Kidney tubule cell (primary cell): ENCODE data around the gene TMTC1.
"Not testable (repeated sequence)": the region's sequence is repeated elsewhere in the genome, so short reads cannot be mapped to it uniquely, and the experiment has no call there.

ENCODE experiments used
- DNase-seq: peaks from one replicate; pipeline ENCODE4 v3.0.0-alpha.2; 2018; ENCODE audit warnings: low spot score

Gene TMTC1

DNA sequence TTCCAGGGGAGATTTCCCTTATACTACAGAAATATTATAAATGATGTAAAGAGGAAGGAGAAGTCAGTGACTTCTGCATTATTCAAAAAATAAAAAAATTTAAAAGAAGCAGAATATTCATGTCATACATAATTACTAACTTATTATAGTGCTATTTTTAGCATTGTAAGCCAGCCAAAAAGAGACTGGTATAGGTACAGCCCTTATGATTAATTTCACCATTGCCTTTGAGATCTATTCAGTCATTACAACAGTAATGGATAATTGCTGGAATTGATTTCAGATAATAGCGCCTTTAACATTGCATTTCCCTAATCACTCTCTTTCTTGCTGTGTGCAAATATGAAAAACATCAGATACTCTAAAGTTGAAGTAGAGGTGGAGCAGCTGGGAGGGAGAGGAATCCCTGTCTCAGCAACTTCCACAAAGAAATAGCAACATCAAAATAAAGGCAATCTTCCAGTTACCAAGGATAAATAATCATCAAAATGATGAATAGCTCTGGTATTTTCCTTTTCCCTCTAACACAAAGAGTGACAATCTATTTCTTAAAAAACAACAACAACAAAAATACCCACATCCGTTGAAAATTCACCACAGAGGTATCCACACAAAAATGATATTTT, 214.5 kb downstream of the TMTC1 start:
- no peak for DNase-seq

DNA sequence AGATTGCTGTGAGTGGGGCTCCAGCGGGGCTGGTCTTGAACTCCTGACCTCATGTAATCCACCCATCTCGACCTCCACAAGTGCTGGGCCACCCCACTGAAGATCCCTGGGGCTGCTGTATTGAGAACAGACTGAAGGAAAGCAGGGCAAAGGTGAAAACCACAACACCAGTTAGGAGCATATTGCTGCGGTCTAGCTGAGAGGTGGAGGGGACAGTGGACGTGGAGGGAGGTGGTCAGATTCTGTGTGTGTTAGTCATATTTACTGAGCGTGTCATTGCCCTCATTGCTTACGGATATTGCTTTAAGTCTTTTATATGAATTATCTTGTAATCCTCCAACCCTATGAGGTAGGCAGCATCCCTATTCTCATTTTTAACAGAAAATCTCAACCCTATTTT, 217.3 kb downstream of the TMTC1 start:
- no peak for DNase-seq

DNA sequence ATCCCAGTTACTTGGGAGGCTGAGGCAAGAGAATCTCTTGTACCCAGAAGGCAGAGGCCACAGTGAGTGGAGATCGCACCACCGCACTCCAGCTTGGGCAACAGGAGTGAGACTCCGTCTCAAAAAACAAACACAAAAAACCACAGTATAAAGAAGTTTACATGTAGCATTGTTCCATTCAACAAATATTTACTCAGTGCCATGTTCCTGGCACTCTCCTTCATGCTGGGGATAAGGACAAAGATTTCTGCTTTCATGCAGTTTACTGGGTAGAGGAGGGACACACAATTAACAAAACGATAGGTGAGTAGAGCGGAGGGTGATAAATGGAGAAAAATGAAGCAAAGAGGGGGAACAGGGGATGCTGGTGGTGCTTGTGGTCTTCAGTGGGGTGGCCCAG, 218.0 kb downstream of the TMTC1 start:
- DNase-seq = no peak

DNA sequence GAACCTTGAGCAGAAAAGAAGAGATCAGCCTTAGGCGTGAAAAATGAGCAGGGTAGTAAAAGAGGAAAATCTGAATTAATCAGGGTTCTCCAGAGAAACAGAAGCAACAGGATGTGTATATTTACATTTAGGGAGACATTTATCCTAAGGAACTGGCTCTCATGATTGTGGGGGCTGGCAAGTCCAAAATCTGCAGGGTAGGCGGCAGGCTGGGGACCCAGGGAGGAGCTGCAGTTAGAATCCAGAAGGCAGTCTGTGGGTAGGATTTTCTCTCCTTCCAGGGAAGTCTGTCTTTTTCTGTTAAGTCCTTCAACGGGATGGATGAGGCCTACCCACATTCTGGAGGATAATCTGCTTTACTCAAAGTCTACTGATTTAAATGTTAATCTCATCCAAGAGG, 218.8 kb downstream of the TMTC1 start:
- no peak for DNase-seq

DNA sequence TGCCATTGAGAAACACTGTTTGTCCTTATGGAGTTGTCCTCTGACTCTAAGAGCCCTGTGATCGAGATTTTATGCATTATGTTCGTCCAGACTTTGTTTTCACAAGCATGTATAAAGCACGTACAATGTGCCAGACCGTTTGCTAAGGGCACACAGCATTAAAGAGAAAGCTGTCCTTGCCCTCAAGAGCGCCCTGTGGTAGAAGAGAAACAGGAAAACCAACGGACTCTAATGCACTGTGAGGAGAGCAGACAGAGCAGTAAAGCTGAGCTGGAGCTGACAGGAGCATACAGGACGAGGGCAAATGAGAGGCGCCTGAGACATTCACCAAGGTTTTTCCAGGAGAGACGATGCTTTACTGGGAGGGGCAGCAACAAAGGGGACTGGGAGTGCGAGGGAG, 220.1 kb downstream of the TMTC1 start:
- DNase-seq = no peak

DNA sequence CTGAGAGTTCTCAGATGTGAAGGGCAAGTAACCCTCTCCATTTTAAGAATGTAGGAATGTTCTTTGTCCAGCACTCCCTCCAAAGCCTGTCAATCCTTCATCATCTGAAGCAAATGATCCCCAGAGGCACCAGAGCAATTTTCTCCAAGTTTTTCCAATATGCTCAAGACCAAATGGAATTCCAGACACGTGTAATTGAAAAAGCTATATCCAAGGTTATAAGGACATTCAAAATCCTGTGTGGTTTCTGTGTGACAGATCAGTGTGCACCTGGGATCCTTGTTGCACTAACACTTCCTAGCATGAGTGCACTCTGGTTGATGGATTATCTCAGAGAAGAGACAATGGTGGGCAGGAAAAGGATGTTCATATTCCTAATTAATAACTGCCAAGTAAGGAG, 220.7 kb downstream of the TMTC1 start:
- no peak for DNase-seq

DNA sequence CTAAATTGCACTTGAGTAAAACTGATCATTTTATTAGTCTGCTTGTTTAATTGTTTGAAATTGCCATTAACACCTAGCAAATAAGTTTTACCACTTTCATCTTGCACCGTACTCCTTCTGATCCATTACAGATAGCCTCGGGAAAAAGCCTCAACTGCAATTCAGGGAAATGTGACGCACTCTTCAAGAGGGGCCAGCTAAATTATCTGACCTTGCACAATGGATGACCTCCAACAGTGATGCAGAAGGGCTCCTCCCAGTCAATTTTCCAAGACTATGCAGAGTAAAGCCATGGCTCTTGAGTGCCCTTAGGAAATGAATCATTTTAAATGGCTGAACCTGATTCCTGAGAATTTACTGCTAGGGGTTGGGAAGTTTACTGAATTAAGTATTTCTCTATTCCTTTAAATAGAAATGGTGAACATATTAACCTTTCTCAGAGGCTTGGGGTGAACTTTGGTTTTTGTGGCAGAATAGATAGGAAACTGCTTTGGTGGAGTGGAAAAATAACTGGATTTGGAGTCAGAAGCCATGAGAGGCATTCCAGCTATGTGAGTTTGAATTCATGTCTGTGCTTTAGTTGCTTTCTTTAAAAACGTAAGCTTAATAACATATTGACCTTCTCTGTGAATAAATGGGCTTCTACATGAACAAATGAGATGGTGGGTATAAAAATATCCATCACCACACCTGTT, 221.5 kb downstream of the TMTC1 start:
- no peak for DNase-seq

DNA sequence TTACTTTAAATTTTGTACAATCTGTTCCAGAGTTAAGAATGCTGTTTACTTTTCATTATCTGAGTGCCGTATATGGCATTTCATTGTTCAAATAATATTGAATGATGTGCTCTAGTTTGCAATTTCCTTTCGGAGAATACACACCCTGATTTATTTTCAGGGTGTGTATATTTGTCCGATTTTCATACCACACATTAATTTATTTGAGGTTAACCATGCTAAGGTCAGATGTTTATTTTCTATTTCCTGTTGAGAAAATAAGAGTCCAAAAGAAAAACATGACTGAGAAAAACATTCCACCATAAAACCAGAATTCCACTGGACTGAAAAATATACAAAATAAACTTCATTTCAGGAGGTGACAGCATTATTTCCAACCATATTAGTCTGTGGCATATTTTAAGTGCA, 222.1 kb downstream of the TMTC1 start:
- DNase-seq = no peak

DNA sequence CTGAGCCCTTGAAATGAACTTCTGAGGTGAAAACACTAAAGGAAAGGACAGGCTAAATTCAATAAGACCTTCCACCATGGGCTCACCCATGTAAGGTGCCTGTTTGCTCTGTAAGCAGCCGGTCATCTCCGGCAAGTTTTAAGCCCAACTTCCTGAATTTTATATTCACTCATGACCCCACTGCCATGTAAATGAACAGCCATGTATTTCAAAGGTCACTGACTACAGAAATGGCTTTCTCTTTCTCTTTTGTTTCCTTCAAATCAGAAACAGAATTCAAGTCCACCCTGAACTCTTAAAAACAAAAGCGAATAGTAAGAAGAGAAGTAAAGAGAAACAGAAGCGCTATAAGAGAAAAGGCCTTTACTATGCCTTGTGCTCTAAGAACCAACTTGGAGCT, 224.5 kb downstream of the TMTC1 start:
- DNase-seq = no peak

DNA sequence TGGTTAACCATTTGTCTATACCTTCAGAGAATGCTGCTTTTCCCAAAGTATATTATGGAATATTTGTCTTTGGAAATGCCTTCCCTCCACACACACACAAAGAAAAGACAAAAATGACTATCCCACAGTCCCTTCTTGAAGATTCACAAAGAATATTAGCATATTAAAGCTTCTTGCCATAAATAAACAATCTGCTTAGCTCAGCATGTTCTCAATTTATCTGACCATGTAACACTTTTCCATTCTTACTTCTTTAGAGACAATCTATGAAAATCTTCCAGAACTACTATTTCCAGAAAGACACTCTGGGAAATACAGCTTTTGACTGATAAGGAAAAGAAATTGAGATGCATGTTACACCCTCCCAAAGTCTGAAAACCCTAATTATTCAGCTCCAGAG, 227.4 kb downstream of the TMTC1 start:
- DNase-seq = no peak

DNA sequence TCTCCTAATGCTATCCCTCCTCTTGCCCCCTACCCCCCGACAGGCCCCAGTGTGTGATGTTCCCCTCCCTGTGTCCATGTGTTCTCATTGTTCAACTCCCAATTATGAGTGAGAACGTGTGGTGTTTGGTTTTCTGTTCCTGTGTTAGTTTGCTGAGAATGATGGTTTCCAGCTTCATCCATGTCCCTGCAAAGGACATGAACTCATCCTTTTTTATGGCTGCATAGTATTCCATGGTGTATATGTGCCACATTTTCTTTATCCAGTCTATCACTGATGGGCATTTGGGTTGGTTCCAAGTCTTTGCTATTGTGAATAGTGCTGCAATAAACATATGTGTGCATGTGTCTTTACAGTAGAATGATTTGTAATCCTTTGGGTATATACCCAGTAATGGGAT, 228.3 kb downstream of the TMTC1 start:
- not testable (repeated sequence) for DNase-seq

DNA sequence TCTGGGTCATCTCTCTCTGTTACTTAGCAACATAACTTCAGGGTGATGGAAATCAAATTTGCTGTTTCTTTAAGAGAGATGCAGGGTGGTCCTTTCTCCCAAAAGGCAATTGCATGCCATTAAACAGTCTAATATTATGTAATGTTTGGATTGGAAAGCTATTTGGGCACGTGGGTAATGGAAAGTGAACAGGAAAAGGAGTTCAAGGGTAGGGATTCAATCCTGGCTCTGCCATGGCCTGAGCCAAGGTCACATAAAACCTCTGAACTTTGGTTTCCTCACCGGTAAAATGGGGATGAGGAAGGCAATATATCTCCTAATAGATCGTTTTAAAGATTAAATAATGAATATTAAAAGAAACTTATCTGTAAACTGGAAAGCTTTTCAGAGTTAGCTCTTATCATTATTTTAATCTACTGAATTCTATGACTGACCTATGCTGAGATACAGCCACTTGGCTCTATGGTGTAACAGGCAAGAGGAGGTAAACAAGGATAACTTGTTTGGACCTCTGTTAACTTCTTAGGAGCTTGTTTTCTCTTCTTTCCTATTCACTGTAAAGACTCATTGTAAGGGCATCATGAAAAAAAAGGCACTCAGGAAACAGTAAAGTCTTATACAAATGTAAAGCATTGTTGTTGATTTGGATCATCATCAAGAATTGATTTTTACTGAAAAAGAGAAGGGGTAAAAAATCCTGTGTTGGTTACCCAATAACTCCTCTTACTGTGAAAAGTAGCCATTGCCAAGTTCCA, 230.6 kb downstream of the TMTC1 start:
- DNase-seq = no peak

DNA sequence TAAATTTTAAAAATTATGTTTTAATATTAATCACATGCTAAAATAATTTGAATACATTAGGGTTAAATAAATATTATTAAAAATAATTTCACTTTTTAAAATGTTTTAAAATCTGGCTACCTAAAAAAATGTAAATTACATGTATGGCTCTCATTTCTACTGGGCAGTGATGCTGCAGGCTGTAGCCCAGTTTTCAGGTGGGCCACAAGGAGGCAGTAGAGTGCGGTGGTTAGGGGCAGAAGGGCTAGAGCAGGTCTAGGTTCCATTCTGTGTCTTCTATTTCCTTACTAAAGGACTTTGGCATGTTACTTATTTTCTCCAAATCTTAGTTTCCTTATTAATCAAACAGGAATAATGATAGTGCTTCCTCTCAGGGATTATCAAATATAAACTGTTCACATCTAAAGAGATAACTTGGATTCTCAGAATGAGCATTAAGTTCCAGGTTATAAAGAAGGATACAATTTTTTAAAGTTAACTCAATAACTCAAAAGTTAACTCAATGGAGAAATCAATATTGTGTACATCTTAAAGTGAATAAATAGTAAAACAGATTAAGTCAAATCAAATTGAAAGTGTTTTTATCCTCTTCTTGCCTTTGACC, 231.3 kb downstream of the TMTC1 start:
- peak; percentile 37 for DNase-seq

DNA sequence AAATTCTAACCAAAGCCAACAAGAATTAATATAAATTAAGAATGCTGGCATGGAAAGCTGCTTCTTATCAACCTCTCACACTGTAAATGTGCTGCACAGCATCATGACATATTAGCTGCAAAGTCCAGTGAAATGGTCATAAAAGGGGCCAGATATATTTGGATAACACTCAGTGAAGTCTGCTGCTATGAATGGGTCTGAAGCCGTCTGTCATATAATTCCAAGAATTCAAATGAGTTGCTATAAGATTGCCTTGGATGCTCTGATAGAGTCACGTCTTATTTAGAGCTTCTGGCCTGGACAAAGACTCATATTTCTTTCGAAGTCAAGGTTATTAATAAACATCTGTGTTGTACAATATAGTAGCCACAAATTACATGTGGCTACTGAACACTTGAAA, 231.9 kb downstream of the TMTC1 start:
- DNase-seq = no peak

DNA sequence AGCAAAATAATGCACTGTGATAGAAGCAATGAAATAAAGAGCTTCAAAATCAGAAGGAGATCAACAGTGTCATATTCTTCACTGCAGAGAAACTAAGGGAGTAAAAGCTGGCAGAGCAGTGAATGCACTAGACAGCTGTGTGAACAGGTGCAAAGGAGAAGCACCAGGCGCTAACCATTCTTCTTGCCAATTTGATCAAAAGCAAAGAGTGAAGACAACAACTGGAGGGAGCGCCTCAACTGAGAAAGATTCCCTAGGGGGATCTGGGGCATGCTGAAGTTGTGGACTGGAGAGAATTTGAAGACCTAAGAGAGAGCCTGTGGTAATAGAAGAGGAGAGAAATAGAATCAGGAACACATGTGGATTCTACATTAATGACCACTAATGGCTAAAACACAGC, 235.9 kb downstream of the TMTC1 start:
- no peak for DNase-seq

DNA sequence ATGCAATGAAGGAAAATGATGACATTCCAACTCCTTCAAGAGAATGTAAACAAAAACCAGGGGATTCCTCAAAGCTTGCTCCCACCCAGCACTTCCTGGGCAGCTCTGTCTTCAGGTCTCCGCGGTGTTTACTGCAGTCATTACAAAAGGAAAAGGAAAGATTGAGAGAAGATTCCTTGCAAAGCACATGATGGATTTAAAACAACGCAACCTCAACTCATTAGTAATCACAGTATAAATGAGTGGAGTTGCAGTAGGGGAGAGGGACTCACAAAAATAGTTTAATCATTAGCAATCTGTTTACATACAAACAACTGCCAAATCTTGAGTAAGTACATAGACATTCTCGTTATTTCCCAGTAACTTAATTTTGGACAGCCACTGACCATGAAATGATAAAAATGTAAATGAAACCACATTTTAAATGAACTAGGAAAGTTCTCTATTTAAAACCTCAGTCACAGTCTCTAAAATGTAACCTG, 236.6 kb downstream of the TMTC1 start:
- no peak for DNase-seq

DNA sequence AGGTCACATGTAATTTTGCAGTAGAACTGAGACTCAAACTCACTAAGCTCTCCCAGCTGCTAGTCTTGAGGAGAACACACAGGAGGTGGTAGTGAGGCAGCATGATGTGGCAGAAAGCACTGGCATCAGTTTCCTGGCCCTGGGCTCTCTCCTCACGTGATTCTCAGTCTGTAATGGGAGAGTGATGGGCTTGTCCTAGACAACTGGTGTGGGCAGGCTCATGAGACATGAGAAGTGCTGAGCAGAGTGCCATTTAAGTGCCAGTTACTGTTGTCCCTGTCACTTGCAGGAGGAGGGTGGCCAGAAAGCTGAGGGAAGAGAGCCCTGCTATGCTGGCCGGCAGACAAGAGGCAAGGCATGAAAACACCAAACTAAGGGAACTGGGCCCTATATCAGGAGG, 237.7 kb downstream of the TMTC1 start:
- DNase-seq = no peak

DNA sequence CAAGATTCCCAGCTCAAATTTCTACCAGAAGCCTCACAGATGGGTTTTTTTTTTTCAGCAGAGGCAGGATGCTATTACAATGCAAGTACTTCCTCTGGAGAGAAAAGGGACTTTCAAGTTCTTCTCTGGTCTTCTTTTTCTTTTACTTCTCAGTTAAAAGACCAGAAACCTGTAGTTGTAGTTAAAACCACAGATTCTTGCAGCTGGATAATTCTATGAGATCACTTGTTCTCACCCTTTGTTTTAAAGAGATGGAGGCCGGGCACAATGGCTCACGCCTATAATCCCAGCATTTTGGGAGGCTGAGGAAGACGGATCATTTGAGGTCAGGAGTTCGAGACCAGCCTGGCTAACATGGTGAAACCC, 238.7 kb downstream of the TMTC1 start:
- no peak for DNase-seq

DNA sequence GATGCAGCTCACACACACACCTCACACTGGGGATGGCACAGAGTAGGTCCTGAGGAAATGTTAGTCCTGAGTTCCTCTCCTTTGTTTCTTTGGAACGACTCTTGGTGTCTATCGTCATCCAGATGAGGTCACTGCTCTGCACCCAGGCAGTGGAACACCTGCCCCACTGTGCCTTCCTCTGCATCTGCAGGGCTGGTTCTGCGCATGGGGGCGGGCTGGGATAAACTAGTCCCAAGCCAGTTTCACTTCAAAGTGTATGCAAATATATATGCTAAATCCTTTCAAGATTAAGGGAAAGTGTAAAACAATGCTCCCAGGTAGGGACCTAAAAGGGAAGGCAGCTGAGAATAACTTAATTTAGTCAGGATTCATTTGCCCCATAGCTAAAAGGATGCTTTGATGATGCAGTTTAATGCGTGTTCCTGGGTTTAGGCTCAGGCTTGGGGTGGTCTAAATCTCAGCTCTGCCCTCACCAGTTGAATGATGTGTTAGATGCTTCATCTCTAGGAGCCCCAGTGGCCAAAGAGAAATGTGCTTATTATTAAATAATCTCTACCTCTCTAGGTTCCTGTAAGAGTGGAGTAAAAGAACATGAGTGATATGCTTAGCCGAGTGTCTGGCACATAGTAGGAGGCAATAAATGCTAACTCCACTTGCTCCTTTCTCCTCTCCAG, 239.2 kb downstream of the TMTC1 start:
- DNase-seq = no peak

DNA sequence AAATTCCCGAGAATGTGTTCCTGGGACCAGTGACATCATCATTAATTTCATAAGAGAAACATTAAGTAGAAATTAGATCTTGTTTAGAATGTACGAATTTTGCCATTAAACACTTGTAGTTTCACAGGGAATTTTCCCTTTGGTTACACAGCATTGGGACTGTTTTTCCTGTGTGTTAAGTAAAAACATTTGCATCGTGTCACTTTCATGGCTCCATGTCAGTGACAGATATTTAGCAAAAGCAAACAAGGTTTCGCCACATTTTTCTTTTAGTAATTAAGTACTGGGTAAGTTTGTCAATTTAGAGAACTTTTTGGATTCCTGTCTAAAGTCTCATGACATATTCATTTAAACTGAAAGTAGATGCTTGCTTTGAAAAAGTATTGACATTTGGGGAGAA, 240.7 kb downstream of the TMTC1 start:
- no peak for DNase-seq

DNA sequence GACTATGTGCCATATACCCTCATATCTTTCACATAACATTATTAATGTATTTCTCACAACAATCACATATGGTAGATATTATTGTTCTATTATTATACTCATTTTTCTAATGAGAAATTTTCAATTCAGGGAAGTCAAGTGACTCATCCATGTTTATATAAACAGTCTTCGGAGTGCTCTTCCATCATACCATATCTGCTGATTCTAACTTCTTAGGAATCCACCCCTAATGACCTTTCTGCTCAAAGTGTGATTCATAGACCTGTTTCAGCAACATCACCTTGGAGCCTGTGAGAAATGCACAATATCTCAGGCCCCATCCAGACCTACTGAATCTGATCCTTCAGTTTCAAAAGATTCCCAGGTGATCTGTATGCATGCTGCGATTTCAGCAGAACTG, 246.4 kb downstream of the TMTC1 start:
- DNase-seq = peak; percentile 26

DNA sequence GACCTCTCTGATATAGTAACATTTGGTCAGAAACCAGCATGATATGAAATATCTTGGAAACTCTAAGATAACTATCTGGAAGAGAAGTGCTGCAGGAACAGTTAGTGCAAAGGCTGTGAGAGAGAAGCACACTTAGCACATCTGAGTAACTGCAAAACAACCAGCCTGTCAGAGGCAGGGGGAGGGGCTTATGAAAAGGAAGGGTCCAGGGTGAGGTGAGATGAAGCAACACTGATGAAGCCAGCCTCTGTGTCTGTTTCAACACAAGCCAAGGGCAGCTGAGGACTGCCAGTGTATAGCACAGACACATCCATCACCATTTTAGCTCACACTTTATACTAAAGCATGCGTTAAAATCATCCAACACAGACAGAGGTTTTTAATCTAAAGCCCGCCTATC, 248.8 kb downstream of the TMTC1 start:
- no peak for DNase-seq
